ENCODE data around the gene TMEM201.

- TF ChIP-seq MAX (IDR thresholded peaks at IDR 0.05) (no peak), CTCF (IDR thresholded peaks at IDR 0.05; ENCODE audit: low read depth, low read length, missing input control) (no peak), JUND (IDR thresholded peaks at IDR 0.05) (no peak), HNF4A (conservative IDR thresholded peaks at IDR 0.05) (no peak), REST (IDR thresholded peaks at IDR 0.05) (no peak), HNF4G (IDR thresholded peaks at IDR 0.05) (no peak), EGR1 (IDR thresholded peaks at IDR 0.05; ENCODE audit: low read depth in 2 of 2) (no peak), ATF3 (IDR thresholded peaks at IDR 0.05) (no peak)
These were observed 35.4 kb downstream of the TMEM201 start for GRCh38 chr1:9624081-9624480.
